ENCODE measurements around the gene TTLL3. TPM values are rescaled to one million over a fixed set of nuclear protein-coding genes. Genes with fewer than 3 reads are reported as not detected.
A peak's percentile ranks its signal among the peaks of the same experiment; 100 is the strongest.

Gene TTLL3
- total and polyA plus RNA-seq, 2 of the 13 experiments (the other 11 are each of a cell fraction or from before 2014, with no cell fraction given), result 9.5 to 51.2 TPM

GRCh38 chr3:9768141-9768775 lies 41.8 kb upstream of the TTLL3 start (continued):
- TF ChIP-seq PREB (CRISPR knock-in tag; IDR thresholded peaks at IDR 0.05) (no peak), HNF4G (IDR thresholded peaks at IDR 0.05; ENCODE audit: borderline replicate concordance, low read depth, low read length) (peak; percentile 42; the same call in 1 of the 2 replicates), HNF4G (CRISPR knock-in tag; IDR thresholded peaks at IDR 0.05; ENCODE audit: borderline replicate concordance, low read depth) (0 out of 2 replicates have a peak, but pooled peaks have one; percentile 11), RCOR2 (CRISPR knock-in tag; IDR thresholded peaks at IDR 0.05) (peak; percentile 59; the same call in 1 of the 2 replicates), ZC3H4 (CRISPR knock-in tag; IDR thresholded peaks at IDR 0.05; ENCODE audit: borderline replicate concordance) (no peak), ZNF552 (CRISPR knock-in tag; IDR thresholded peaks at IDR 0.05; ENCODE audit: borderline replicate concordance) (no peak), ZNF644 (CRISPR knock-in tag; IDR thresholded peaks at IDR 0.05; ENCODE audit: low read depth) (peak; percentile 67; the same call in 1 of the 2 replicates), ADNP (CRISPR knock-in tag; IDR thresholded peaks at IDR 0.05) (0 out of 2 replicates have a peak, but pooled peaks have one; percentile 54), TCF12 (IDR thresholded peaks at IDR 0.05) (no peak), TCF12 (CRISPR knock-in tag; IDR thresholded peaks at IDR 0.05) (no peak), ZNF770 (CRISPR knock-in tag; IDR thresholded peaks at IDR 0.05) (peak; percentile 96), ZNF484 (CRISPR knock-in tag; IDR thresholded peaks at IDR 0.05; ENCODE audit: borderline replicate concordance, low read depth) (no peak), TAF1 (CRISPR knock-in tag; IDR thresholded peaks at IDR 0.05) (peak; percentile 39; the same call in 1 of the 2 replicates), TCF7 (IDR thresholded peaks at IDR 0.05; ENCODE audit: low read depth) (no peak), PHF21A (CRISPR knock-in tag; IDR thresholded peaks at IDR 0.05) (peak; percentile 45; the same call in 1 of the 2 replicates), HNF1B (CRISPR knock-in tag; IDR thresholded peaks at IDR 0.05) (0 out of 2 replicates have a peak, but pooled peaks have one; percentile 12), IKZF1 (IDR thresholded peaks at IDR 0.05) (no peak), POLR2AphosphoS5 (IDR thresholded peaks at IDR 0.05; ENCODE audit: low read depth, low read length) (peak; percentile 21; the same call in 1 of the 2 replicates), NR2F1 (CRISPR knock-in tag; IDR thresholded peaks at IDR 0.05) (peak in 1 of 2 experiments; percentile 61; a peak in 1 of 4 replicates)

Measured in HepG2 (cell line).